Activated CD4-positive, alpha-beta memory T cell treated with anti-CD3 and anti-CD28 coated beads, Interleukin-2, amount 10 ng/mL, durations not matched to agents 7 days and 5 days (primary cell): Measurements from ENCODE around the gene PRSS38. TPM values are rescaled to one million over a fixed set of nuclear protein-coding genes. Genes with fewer than 3 reads are reported as not detected.
A peak's percentile ranks its signal among the peaks of the same experiment; 100 is the strongest.

ENCODE experiments used
- CTCF ChIA-PET: fragments of 350-600 bp; sonication (Branson Sonifier 250); formaldehyde crosslinking; loops from one replicate; lab custom pipeline; 2021; ENCODE audit warnings: antibody characterized with exemption, inconsistent platforms; lab: Charles Lee
- POLR2A ChIA-PET: fragments of 350-600 bp; sonication (Branson Sonifier 250); formaldehyde crosslinking; loops from one replicate; lab custom pipeline; 2021; ENCODE audit warnings: antibody characterized with exemption; lab: Charles Lee
- DNase-seq: peaks from one replicate; pipeline ENCODE4 v3.0.0-alpha.2; 2020
- H3K27ac Mint-ChIP-seq: one replicate; pipeline ENCODE4 v1.8.0; 2021; ENCODE audit warnings: mild to moderate bottlenecking, mixed read lengths
- H3K27me3 Mint-ChIP-seq: one replicate; pipeline ENCODE4 v1.8.0; 2021; ENCODE audit warnings: mixed read lengths
- H3K36me3 Mint-ChIP-seq: one replicate; pipeline ENCODE4 v1.8.0; 2021; ENCODE audit warnings: low read depth, mixed read lengths
- H3K4me1 Mint-ChIP-seq: one replicate; pipeline ENCODE4 v1.8.0; 2021; ENCODE audit warnings: mixed read lengths
- H3K4me3 Mint-ChIP-seq: one replicate; pipeline ENCODE4 v1.8.0; 2021; ENCODE audit warnings: mild to moderate bottlenecking, mixed read lengths
- H3K9me3 Mint-ChIP-seq: one replicate; pipeline ENCODE4 v1.8.0; 2021; ENCODE audit warnings: mixed read lengths
- total RNA-seq, 2 experiments: library from RNA; stranded (reverse); gene quantifications; one replicate each; pipeline ENCODE4 v1.2.3, GENCODE V29; 2021

Gene PRSS38
- total RNA-seq, 2 experiments from 2014 or later, result not detected

GRCh38 chr1:227773558-227773957 is 41.9 kb upstream of the PRSS38 start:
- Mint-ChIP-seq H3K27ac (peak overlapping the region; percentile 78), H3K9me3 (no peaks in the 10 kb centered on the region), H3K27me3 (no peaks in the 10 kb centered on the region), H3K36me3 (peaks cover 39% of the 10 kb centered on the region), H3K4me3 (no peak overlapping the region), H3K4me1 (peaks cover 42% of the 10 kb centered on the region)
- ChIA-PET POLR2A (interaction anchor here (0.9 to 1.7 kb wide), 4 partner anchors 8 to 21 kb away, joined by 4 to 6 read pairs (median 4); no protein-coding TSS in a partner anchor), CTCF (interaction anchor here (2.7 kb wide), 1 partner anchor 10 kb away, joined by 11 read pairs; no protein-coding TSS in a partner anchor)
- DNase-seq, result no peak

- CTCF ChIA-PET, result interaction anchor here (1.2 to 2.7 kb wide), 2 partner anchors 8 to 11 kb away, joined by 3 to 11 read pairs; no protein-coding TSS in a partner anchor
- H3K36me3 Mint-ChIP-seq, result peaks cover 33% of the 10 kb centered on the region
- no peak overlapping the region for H3K4me3 Mint-ChIP-seq
- peaks cover 42% of the 10 kb centered on the region for H3K4me1 Mint-ChIP-seq
- H3K27ac Mint-ChIP-seq, result peak overlapping the region; percentile 78
- DNase-seq, result peak; percentile 56
- no peaks in the 10 kb centered on the region for H3K27me3 Mint-ChIP-seq
- POLR2A ChIA-PET, result interaction anchor here (0.9 to 1.7 kb wide), 4 partner anchors 8 to 22 kb away, joined by 4 to 6 read pairs (median 4); no protein-coding TSS in a partner anchor
- H3K9me3 Mint-ChIP-seq, result no peaks in the 10 kb centered on the region
Measured at GRCh38 chr1:227774051-227774731, 41.3 kb upstream of the PRSS38 start.

- H3K4me1 Mint-ChIP-seq, result peaks cover 42% of the 10 kb centered on the region
- ChIA-PET CTCF (interaction anchor here (1.2 kb wide), 1 partner anchor 9 kb away, joined by 3 read pairs; no protein-coding TSS in a partner anchor), POLR2A (interaction anchor here (1.5 to 1.7 kb wide), 4 partner anchors 9 to 13 kb away, joined by 4 to 6 read pairs (median 6); no protein-coding TSS in a partner anchor)
- no peak for DNase-seq
- peaks cover 30% of the 10 kb centered on the region for H3K36me3 Mint-ChIP-seq
- no peak overlapping the region for H3K4me3 Mint-ChIP-seq
- no peaks in the 10 kb centered on the region for H3K9me3 Mint-ChIP-seq
- H3K27me3 Mint-ChIP-seq, result no peaks in the 10 kb centered on the region
- peak overlapping the region; percentile 78 for H3K27ac Mint-ChIP-seq
Measured at GRCh38 chr1:227774821-227775661, 40.4 kb upstream of the PRSS38 start.

DNA sequence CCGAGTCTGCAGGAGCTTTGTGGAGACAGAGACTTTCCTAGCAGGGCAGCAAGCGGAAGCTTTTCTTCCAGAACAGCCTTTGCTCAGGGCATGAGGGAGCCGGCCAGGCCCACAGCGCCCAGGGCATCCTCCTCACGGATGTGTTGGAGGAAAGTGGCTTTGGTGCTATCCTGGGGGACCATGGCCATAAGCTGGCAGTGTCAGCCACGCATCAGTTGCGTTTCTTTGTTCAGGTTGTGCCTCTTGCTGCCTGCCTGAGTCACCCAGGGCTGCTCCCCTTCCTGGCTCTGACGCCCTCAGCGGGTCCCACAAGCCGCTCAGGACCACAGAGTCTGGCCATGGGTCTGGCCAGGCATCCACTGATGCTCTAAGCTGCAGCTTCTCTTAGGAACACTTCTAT is 39.6 kb upstream of the PRSS38 start:
- CTCF ChIA-PET, result no interaction called here
- POLR2A ChIA-PET, result interaction anchor here (1.6 kb wide), 1 partner anchor 12 kb away, joined by 6 read pairs; no protein-coding TSS in a partner anchor
- H3K27me3 Mint-ChIP-seq, result no peaks in the 10 kb centered on the region
- peaks cover 25% of the 10 kb centered on the region for H3K36me3 Mint-ChIP-seq
- no peak overlapping the region for H3K27ac Mint-ChIP-seq
- H3K9me3 Mint-ChIP-seq, result no peaks in the 10 kb centered on the region
- no peak overlapping the region for H3K4me3 Mint-ChIP-seq
- no peak for DNase-seq
- peaks cover 42% of the 10 kb centered on the region for H3K4me1 Mint-ChIP-seq

DNA sequence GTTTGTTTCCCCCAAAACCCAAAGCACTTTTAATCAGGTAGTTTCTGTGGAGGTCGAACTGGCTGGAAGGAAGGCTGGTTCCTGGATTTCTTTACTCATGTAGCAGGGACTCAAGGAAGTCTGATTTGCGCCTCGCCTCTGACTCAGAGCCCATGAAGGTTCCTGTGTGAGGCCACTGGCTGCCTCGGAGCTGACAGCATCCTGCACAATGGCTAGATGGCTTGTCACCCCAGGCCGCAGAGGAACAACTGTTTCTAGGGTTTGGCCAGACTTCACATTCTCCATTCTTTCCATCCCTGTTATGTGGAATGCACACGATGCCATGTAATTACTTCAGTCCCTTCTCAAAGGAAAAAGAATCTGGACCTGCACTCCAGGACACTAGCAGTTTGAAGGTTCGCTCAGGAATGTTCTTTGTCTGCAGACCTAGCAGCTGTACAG is 39.1 kb upstream of the PRSS38 start:
- peaks cover 27% of the 10 kb centered on the region for H3K36me3 Mint-ChIP-seq
- H3K4me1 Mint-ChIP-seq, result peaks cover 42% of the 10 kb centered on the region
- no peak for DNase-seq
- no peaks in the 10 kb centered on the region for H3K9me3 Mint-ChIP-seq
- POLR2A ChIA-PET, result interaction anchor here (1.6 kb wide), 1 partner anchor 11 kb away, joined by 6 read pairs; no protein-coding TSS in a partner anchor
- no peak overlapping the region for H3K27ac Mint-ChIP-seq
- no peaks in the 10 kb centered on the region for H3K27me3 Mint-ChIP-seq
- H3K4me3 Mint-ChIP-seq, result no peak overlapping the region
- CTCF ChIA-PET, result no interaction called here

- Mint-ChIP-seq H3K27ac (no peak overlapping the region), H3K27me3 (no peaks in the 10 kb centered on the region), H3K36me3 (peaks cover 26% of the 10 kb centered on the region), H3K9me3 (no peaks in the 10 kb centered on the region), H3K4me1 (peaks cover 42% of the 10 kb centered on the region), H3K4me3 (no peak overlapping the region)
- no peak for DNase-seq
- ChIA-PET CTCF (no interaction called here), POLR2A (interaction anchor here (1.6 kb wide), 1 partner anchor 11 kb away, joined by 6 read pairs; no protein-coding TSS in a partner anchor)
Measured at GRCh38 chr1:227777156-227777555, 38.3 kb upstream of the PRSS38 start.

DNA sequence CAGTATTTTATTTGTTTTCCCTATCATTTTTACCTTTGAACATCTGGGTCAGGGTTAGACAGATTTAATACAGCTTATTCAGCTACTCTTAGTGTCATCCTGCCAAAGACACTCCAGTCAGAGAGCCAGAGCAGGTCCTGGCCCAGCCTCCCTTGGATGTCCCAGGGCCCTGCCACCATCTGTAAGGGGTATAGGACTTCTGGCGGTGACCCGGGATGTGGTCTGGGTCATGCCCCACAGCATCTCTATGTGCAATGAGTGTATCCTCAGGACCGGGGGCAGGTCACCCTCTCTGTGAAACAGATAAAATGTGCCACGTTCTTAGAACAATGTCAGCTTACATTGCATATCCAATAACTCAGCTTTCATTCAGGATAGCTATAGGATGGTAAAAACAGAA is 37.8 kb upstream of the PRSS38 start:
- peaks cover 25% of the 10 kb centered on the region for H3K36me3 Mint-ChIP-seq
- H3K27me3 Mint-ChIP-seq, result no peaks in the 10 kb centered on the region
- H3K9me3 Mint-ChIP-seq, result no peaks in the 10 kb centered on the region
- no peak overlapping the region for H3K4me3 Mint-ChIP-seq
- peaks cover 37% of the 10 kb centered on the region for H3K4me1 Mint-ChIP-seq
- DNase-seq, result no peak
- ChIA-PET POLR2A (no interaction called here), CTCF (no interaction called here)
- H3K27ac Mint-ChIP-seq, result no peak overlapping the region

GRCh38 chr1:227778401-227778947 is 37.0 kb upstream of the PRSS38 start:
- Mint-ChIP-seq H3K9me3 (no peaks in the 10 kb centered on the region), H3K27me3 (no peaks in the 10 kb centered on the region), H3K36me3 (peaks cover 29% of the 10 kb centered on the region), H3K4me3 (no peak overlapping the region), H3K27ac (no peak overlapping the region), H3K4me1 (peaks cover 31% of the 10 kb centered on the region)
- ChIA-PET POLR2A (no interaction called here), CTCF (no interaction called here)
- DNase-seq, result no peak

- no peaks in the 10 kb centered on the region for H3K9me3 Mint-ChIP-seq
- H3K27me3 Mint-ChIP-seq, result no peaks in the 10 kb centered on the region
- DNase-seq, result peak; percentile 5
- H3K36me3 Mint-ChIP-seq, result peaks cover 26% of the 10 kb centered on the region
- no peak overlapping the region for H3K27ac Mint-ChIP-seq
- CTCF ChIA-PET, result no interaction called here
- no peak overlapping the region for H3K4me3 Mint-ChIP-seq
- peaks cover 25% of the 10 kb centered on the region for H3K4me1 Mint-ChIP-seq
- POLR2A ChIA-PET, result no interaction called here
Measured at GRCh38 chr1:227779021-227779441, 36.4 kb upstream of the PRSS38 start.

DNA sequence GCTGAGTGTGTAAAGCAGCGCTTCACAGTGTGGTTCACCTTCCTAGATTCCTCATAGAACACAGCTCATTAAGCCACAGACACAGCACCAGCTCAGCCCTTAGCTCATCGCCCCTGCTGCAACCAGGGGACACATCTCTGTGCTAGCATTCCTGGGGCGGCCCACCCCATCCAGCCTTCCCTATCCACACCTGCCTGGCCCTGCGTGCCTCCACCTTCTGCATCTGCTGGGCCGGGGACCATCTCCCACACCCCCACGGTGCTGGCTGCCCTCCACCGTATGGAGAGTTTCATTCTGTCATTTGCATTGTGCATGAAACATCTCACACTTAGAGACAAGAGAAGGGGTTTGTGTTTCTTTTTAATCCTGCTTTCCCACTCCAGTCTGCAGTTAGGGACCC is 35.8 kb upstream of the PRSS38 start:
- peak; percentile 5 for DNase-seq
- H3K27ac Mint-ChIP-seq, result peak overlapping the region; percentile 57
- H3K4me1 Mint-ChIP-seq, result peaks cover 19% of the 10 kb centered on the region
- ChIA-PET CTCF (no interaction called here), POLR2A (no interaction called here)
- no peaks in the 10 kb centered on the region for H3K27me3 Mint-ChIP-seq
- no peaks in the 10 kb centered on the region for H3K9me3 Mint-ChIP-seq
- peaks cover 22% of the 10 kb centered on the region for H3K36me3 Mint-ChIP-seq
- no peak overlapping the region for H3K4me3 Mint-ChIP-seq

DNA sequence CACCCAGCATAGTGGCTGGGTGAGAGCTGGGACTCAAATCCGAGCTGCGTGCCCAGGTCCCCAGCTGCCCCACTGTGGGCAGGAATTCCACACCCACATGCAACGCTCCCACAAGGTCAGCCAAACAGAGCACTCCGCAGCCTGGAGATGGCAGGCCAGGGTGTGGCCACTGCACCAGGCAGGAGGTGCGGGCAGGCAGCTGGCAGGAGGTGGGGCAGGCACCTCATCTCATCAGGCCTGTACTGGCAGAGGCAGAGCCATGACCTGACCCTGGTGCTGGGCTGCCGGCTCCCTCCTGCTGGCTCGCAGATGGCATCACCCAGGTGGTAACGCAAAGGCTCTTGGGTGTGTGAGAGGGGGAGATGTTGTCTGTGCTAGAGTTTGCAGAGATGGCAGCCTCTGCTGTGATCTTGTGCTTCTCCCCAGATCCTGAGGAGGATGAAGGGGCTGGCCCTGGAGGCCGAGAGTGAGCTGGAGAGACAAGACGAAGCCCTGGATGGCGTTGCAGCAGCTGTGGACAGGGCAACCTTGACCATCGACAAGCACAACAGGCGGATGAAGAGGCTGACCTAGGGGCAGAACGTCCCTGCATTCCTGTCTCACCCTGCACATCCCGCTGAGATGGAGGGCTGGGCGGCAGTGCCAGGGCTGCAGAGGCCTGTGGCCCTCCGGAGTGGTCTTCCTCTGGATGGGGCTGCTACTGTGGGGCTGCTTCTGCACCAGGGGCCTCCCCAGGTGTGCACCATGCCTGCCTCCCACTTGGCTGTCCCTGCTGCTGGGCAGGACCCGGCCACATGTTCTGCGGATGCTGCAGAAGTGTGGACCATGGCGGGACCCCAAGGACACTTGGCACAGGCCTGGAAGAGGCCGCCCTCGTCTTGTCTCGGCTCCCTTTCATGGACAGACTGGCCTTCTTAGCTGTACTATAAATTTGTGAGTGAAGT is 35.1 kb upstream of the PRSS38 start:
- Mint-ChIP-seq H3K27me3 (no peaks in the 10 kb centered on the region), H3K36me3 (peaks cover 22% of the 10 kb centered on the region), H3K9me3 (no peaks in the 10 kb centered on the region), H3K4me3 (no peak overlapping the region), H3K4me1 (peaks cover 12% of the 10 kb centered on the region), H3K27ac (peak overlapping the region; percentile 57)
- peak; percentile 13 for DNase-seq
- ChIA-PET CTCF (no interaction called here), POLR2A (interaction anchor here (0.5 kb wide), 1 partner anchor 373 kb away, joined by 3 read pairs; no protein-coding TSS in a partner anchor)
